Measurements from ENCODE around the gene ASCL2.
"Not testable (repeated sequence)": the region's sequence is repeated elsewhere in the genome, so short reads cannot be mapped to it uniquely, and the experiment has no call there.

The ASCL2 gene

DNA sequence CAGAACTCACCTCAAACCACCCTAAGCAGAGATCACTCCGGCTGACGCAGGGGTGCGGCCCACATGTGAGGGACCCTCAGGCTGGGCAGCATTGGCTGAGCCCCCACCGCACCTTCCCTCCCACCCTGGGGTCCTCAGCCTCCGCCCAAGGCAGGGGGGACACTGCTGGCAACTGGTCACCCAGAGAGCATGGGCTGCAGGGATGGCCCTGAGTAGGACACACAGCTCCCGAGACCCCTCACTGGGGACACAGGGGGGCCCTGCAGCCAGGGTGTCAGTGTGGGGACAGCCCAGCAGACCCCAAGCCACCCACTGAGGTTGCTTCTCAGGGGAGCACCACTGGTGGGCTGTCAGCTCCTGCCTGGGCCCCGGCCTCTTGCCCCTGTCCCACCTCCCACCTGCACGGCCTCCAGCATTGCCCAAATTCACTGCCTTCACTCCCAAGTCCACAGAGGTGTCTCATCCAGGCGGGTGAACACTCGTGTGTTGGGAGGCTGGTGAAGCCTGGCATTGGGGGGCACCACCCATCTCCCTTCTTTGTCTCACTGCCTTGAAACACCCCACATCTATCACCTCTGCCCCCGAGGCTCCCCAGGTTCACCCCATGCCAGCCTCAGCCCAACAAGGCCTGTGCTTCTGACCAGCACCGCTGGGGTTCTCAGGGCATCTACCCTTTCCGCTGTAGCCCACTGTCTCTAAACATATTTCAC is 26.7 kb upstream of the ASCL2 start:
- no peak for DNase-seq

- DNase-seq: no peak
Measured at GRCh38 chr11:2295971-2296912, 25.9 kb upstream of the ASCL2 start.

DNA sequence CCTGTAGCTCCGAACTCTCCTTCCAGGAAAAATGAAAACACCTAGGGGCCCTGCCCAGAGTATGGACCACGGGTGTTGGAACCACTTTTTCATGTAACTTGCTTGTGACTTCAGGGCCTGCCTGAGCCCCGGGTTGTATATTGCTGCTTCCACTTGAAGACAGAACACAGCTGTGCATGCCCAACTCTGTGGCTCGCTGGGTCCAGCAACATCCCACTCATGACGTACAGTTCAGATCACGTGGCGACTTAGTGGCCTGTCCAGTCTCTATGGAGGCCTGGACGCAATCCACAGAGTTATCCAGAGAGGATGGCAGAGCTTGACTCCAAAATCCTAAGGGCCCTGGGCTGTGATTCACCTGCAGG is 24.5 kb upstream of the ASCL2 start:
- DNase-seq: no peak

- DNase-seq: no peak
Measured at GRCh38 chr11:2293984-2294925, 23.9 kb upstream of the ASCL2 start.

DNA sequence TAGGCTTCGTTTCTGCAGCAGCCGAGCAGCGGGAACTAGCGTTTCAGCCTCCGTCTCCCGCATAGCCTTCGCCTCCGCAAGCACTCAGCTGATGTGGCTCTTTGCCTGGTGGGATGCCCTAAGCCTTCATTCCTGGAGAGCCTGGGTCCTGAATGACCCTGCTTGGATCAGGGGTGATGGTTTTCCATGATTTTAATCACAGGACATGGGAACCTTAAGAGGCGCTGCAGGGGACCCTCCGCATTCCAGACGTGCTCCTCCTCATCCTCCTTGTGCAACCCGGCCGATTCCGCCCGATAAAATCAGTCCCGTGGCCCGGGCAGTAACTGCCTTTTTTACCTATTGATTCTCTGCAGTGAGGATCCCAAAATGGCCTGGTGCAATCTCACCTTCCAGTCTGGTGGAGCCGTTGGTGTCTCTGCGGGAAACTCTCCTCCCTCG is 23.2 kb upstream of the ASCL2 start:
- DNase-seq: no peak

GRCh38 chr11:2290351-2290841 is 20.0 kb upstream of the ASCL2 start:
- DNase-seq: no peak

GRCh38 chr11:2289859-2290258 is 19.5 kb upstream of the ASCL2 start:
- DNase-seq: no peak

DNA sequence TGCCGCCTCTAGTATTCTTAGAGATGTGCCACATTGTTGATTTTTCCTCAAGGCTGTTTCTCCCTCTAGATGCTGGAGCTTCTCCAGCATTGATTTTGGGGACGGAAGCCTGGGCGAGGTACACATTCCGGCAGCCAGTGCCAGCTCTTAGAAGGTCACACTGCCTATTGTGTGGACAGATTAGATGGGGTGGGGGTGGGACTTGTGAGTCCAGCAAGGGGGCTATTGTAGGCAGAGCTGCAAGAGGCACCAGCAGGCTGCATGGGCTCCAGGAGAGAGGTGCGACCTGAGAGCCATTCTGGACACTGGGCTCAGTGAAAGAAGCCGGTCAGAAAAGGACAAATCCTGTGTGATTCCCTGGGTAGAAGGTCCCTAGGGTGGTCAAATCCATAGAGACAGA is 19.0 kb upstream of the ASCL2 start:
- DNase-seq: no peak

DNA sequence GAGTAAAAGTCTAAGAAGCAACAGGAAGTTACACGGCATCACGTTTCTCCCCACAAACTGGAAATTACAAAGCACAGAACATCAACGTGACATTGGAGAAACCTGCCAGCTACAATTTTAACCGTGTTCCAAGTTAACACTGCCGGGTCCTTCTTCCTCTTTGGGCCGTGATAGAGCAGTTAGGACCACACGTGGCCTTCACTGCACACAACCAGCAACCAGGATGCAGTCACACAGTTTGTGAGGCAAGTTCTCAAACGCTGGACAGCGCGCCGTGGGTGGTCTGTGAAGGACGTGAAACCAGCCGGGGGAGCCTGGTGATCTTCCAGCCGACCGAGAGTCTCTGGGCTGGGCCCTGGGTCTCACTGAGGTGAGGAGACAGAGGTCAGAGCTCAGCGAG is 16.7 kb upstream of the ASCL2 start:
- no peak for DNase-seq

DNA sequence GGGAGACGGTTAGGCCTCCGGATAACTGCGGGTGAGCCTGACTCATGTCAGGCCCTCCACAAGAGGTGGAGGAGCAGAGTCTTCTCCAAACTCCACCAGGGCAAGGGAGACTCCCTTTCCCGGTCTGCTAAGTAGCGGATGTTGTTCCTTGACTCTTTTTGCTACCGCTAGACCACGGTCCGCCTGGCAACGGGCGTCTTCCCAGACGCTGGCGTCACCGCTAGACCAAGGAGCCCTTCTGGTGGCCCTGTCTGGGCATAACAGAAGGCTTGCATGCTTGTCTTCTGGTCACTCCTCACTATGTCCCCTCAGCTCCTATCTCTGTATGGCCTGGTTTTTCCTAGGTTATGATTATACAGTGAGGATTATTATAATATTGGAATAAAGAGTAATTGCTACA is 16.0 kb upstream of the ASCL2 start:
- not testable (repeated sequence) for DNase-seq

GRCh38 chr11:2280208-2280607 is 9.8 kb upstream of the ASCL2 start:
- no peak for DNase-seq

DNA sequence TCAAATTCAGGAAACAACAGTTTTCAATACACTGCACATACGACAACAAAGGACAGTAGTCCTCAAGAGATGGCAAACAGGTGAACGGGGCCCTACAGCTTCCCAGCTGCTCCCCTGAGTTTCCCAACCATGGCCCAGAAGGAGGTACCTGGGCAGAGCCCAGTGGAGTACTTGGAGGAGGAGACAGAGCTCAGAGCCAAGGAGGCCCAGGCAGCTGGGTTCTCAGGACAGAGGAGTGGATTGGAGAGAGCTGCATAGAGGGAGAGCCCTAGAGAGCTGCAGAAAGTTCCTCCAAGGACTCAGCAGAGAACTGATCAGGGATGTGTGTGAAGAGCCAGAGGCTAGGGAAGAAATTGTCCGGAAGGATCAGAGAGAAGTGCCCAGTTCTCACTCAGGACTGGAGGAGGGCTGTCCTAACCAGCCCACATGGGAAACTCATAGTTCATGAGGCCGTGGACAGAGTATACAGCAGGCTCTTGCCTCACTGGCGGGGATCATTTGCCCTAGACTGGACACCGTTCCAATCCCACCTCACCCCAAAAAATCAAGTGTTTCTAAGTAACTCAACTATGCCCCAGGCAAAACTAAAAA is 7.6 kb upstream of the ASCL2 start:
- DNase-seq: no peak

GRCh38 chr11:2277008-2277346 is 6.6 kb upstream of the ASCL2 start:
- no peak for DNase-seq

DNA sequence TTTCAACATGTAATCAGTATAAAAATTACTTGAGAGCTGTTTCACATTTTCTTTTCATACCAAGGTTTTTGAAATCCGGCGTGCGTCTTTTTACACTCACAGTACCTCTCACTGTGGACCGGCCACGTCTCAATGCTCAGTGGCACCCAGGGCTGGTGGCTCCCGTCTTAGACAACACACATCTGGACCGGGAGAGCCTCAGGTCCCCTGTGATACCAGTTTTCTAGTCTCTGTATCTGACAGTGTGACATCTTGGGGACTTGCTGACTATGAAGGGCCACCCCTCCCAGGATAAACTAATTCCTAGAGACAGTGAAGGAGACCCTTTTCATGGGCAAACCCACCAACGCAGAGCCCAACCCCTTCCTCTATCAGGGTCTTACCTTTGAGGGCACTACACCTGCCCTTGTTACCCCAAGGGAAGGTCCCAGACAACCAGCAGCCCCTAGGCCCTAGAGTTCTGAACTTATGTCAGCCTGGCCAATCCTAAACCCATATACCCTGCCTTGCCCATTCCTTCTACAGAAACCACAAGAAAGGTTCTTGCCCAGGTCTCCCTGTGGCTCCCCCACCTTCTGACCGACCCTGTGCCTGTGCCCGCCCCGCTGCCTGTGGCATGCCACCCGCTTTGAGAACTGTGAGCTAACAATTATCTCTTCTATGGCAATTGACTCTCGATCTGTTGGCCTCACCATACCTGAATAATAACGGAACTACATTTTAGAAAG is 6.1 kb upstream of the ASCL2 start:
- DNase-seq: no peak

GRCh38 chr11:2275334-2276279 is 5.2 kb upstream of the ASCL2 start:
- no peak for DNase-seq

- no peak for DNase-seq
Measured at GRCh38 chr11:2273771-2274170, 3.4 kb upstream of the ASCL2 start.

DNA sequence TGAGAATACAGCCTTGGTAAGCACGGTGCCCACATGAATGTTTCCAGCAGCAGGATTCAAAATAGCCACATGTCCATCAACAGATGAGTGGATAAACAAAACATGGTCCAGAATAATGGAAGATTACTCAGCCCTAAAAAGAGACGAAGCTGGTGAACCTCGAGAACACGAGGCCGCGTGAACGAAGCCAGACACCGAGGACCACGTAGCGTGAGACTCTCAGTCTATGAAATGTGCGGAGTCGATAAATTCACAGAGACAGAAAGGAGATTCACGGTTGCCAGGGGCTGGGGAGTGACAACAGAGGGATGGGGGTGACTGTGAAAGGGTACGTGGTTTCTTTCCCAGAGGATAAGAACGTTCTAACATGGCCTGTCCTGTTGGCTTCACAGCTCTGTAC is 2.9 kb upstream of the ASCL2 start:
- no peak for DNase-seq

DNA sequence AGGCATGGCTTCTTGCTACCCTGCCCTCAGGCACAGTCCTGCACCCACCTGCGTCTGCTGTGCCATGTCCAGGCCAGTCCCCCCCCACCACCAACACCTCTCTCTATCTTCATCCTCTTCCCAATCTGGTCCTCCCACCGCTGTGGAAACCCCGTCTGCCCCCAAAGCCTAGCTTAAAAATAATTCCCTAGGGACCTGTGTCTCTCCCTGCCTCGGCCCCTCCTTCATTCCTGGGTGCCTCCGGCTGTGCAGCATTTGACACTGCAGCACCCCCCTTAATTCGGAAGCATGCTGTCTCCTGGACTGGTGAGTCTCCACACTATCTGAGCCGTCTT is 2.5 kb upstream of the ASCL2 start:
- no peak for DNase-seq

DNA sequence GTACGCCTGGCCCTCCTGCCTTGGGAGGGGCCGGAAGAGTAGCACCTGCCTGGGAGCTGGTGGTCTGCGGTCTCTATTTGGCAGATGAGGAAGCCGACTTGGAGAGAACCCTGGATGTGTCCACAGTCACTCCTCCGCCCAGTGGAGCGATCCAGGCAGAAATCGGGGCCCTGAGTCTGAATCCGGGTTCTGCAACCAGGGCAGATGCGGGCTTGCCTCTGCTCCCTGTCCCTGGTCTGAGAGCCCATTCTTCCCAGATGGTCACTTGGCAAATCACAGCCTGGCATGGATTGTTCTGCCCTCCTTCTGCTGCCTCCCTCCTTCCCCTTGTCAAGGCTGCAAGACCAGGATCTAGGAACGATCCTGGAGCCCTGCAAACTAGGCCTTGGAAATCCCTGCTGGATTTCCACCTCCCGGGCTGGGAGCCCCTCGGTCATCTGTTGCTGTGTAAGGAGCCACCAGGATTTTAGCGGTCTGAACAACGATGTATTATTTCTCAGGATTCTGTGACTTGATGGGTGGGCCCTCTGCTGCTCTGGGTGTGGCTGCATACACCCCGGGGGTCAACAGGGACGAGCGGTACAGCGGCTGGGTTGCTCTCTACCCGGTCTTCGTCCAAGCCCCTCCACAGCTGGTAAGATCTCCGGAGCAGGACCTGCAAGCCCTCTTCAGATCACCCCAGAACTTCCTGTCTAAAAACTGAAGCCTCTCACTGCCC is 2.0 kb upstream of the ASCL2 start:
- DNase-seq: no peak

Data from DMS79 (cell line).